Measurements from ENCODE around the gene SCTR.

The SCTR gene

GRCh38 chr2:119544075-119544938 is 20.0 kb upstream of the SCTR start, which contains the start of gene CFAP221:
CFAP221 (plus strand) TSS chr2:119544449; CDS start chr2:119546132, 1,683 bp downstream.
- 1% methylated on average over 88 of the region's 89 CpGs for WGBS
- H2AK5ac ChIP-seq (ENCODE audit: low read length, severe bottlenecking), result no peak within 1 kb of the TSS
- peak within 1 kb of the TSS; percentile 80 for H3K27ac ChIP-seq (ENCODE audit: low read length, poor library complexity, severe bottlenecking)
- no peaks in the 10 kb centered on the region for H3K79me1 ChIP-seq (replicated peaks; ENCODE audit: low read length, poor library complexity, severe bottlenecking)
- H3K27me3 ChIP-seq (ENCODE audit: control insufficient read depth in 1 of 2, insufficient read depth in 1 of 2, low read length in 2 of 2), result peaks cover 11 to 59% of the 10 kb centered on the region in 2 experiments
- H4K91ac ChIP-seq (ENCODE audit: low read length), result no peak within 1 kb of the TSS
- peak within 1 kb of the TSS in 1 of 2 experiments; percentile 67 for H3K18ac ChIP-seq (ENCODE audit: low read depth in 1 of 2, low read length in 2 of 2)
- peak within 1 kb of the TSS; percentile 74 to 77 for H3K4me3 ChIP-seq (ENCODE audit: insufficient read depth in 1 of 2, low read depth in 1 of 2, low read length in 2 of 2)
- H3K4me2 ChIP-seq (ENCODE audit: low read length, poor library complexity, severe bottlenecking), result peak within 1 kb of the TSS; percentile 93
- H2BK5ac ChIP-seq (ENCODE audit: low read depth, low read length, poor library complexity, severe bottlenecking), result peak within 1 kb of the TSS; percentile 66
- peak within 1 kb of the TSS; percentile 86 for H3K9ac ChIP-seq (ENCODE audit: low read length)
- H4K8ac ChIP-seq (ENCODE audit: low read length), result no peak within 1 kb of the TSS
- peaks cover 9% of the 10 kb centered on the region for H3K4me1 ChIP-seq (ENCODE audit: control insufficient read depth, insufficient read depth, low read depth, low read length)
- peak within 1 kb of the TSS; percentile 94 for H2AFZ ChIP-seq (ENCODE audit: low read depth, low read length)
- peak; percentile 69 for DNase-seq
- H2BK12ac ChIP-seq (ENCODE audit: low read length in 2 of 2), result no peak within 1 kb of the TSS
- H3K23ac ChIP-seq (ENCODE audit: low read length in 2 of 2), result peak within 1 kb of the TSS in 1 of 2 experiments; percentile 46
- no peaks in the 10 kb centered on the region for H3K9me3 ChIP-seq (ENCODE audit: control insufficient read depth, low read length)
- H2BK120ac ChIP-seq (ENCODE audit: low read depth, low read length), result no peak within 1 kb of the TSS
- no peak within 1 kb of the TSS for H2BK15ac ChIP-seq (ENCODE audit: low read depth, poor library complexity, severe bottlenecking)
- H3K36me3 ChIP-seq (ENCODE audit: control insufficient read depth in 1 of 2, insufficient read depth in 2 of 2, low read depth in 1 of 2, low read length in 2 of 2), result no peaks in the 10 kb centered on the region
- H3K14ac ChIP-seq (ENCODE audit: low read length in 2 of 2), result no peak within 1 kb of the TSS
- no peak within 1 kb of the TSS for H3K4ac ChIP-seq (ENCODE audit: low read depth in 1 of 2, low read length in 2 of 2)

GRCh38 chr2:119541476-119541875 is 17.2 kb upstream of the SCTR start:
- WGBS, result 80% methylated on average over 1 of the region's 2 CpGs
- no peaks in the 10 kb centered on the region for H3K79me1 ChIP-seq (replicated peaks; ENCODE audit: low read length, poor library complexity, severe bottlenecking)

GRCh38 chr2:119537792-119538191 is 13.5 kb upstream of the SCTR start:
- DNase-seq, result no peak
- Histone ChIP-seq H3K79me1 (replicated peaks; ENCODE audit: low read length, poor library complexity, severe bottlenecking) (no peaks in the 10 kb centered on the region), H2AFZ (ENCODE audit: low read depth, low read length) (no peak overlapping the region), H3K27me3 (ENCODE audit: control insufficient read depth in 1 of 2, insufficient read depth in 1 of 2, low read length in 2 of 2) (peaks cover 11 to 37% of the 10 kb centered on the region in 2 experiments), H3K14ac (ENCODE audit: low read length in 2 of 2) (no peak overlapping the region), H3K9ac (ENCODE audit: low read length) (no peak overlapping the region), H3K36me3 (ENCODE audit: control insufficient read depth in 1 of 2, insufficient read depth in 2 of 2, low read depth in 1 of 2, low read length in 2 of 2) (no peaks in the 10 kb centered on the region), H2BK12ac (ENCODE audit: low read length in 2 of 2) (no peak overlapping the region), H3K4ac (ENCODE audit: low read depth in 1 of 2, low read length in 2 of 2) (no peak overlapping the region), H2AK5ac (ENCODE audit: low read length, severe bottlenecking) (no peak overlapping the region), H3K4me2 (ENCODE audit: low read length, poor library complexity, severe bottlenecking) (no peak overlapping the region), H2BK15ac (ENCODE audit: low read depth, poor library complexity, severe bottlenecking) (no peak overlapping the region), H4K8ac (ENCODE audit: low read length) (no peak overlapping the region), H3K18ac (ENCODE audit: low read depth in 1 of 2, low read length in 2 of 2) (no peak overlapping the region), H3K23ac (ENCODE audit: low read length in 2 of 2) (no peak overlapping the region), H3K4me1 (ENCODE audit: control insufficient read depth, insufficient read depth, low read depth, low read length) (no peaks in the 10 kb centered on the region), H3K27ac (ENCODE audit: low read length, poor library complexity, severe bottlenecking) (no peak overlapping the region), H2BK120ac (ENCODE audit: low read depth, low read length) (no peak overlapping the region), H3K9me3 (ENCODE audit: control insufficient read depth, low read length) (peaks cover 25% of the 10 kb centered on the region), H4K91ac (ENCODE audit: low read length) (no peak overlapping the region), H2BK5ac (ENCODE audit: low read depth, low read length, poor library complexity, severe bottlenecking) (no peak overlapping the region), H3K4me3 (ENCODE audit: insufficient read depth in 1 of 2, low read depth in 1 of 2, low read length in 2 of 2) (no peak overlapping the region)

More at GRCh38 chr2:119541476-119541875, 17.2 kb upstream of the SCTR start:
- Histone ChIP-seq H2AK5ac (ENCODE audit: low read length, severe bottlenecking) (no peak overlapping the region), H2BK5ac (ENCODE audit: low read depth, low read length, poor library complexity, severe bottlenecking) (no peak overlapping the region), H4K91ac (ENCODE audit: low read length) (no peak overlapping the region), H3K36me3 (ENCODE audit: control insufficient read depth in 1 of 2, insufficient read depth in 2 of 2, low read depth in 1 of 2, low read length in 2 of 2) (no peaks in the 10 kb centered on the region), H3K9me3 (ENCODE audit: control insufficient read depth, low read length) (no peaks in the 10 kb centered on the region), H3K4me3 (ENCODE audit: insufficient read depth in 1 of 2, low read depth in 1 of 2, low read length in 2 of 2) (no peak overlapping the region), H3K23ac (ENCODE audit: low read length in 2 of 2) (no peak overlapping the region), H3K18ac (ENCODE audit: low read depth in 1 of 2, low read length in 2 of 2) (no peak overlapping the region), H3K4ac (ENCODE audit: low read depth in 1 of 2, low read length in 2 of 2) (no peak overlapping the region), H3K27me3 (ENCODE audit: control insufficient read depth in 1 of 2, insufficient read depth in 1 of 2, low read length in 2 of 2) (peaks cover 11 to 63% of the 10 kb centered on the region in 2 experiments), H2AFZ (ENCODE audit: low read depth, low read length) (no peak overlapping the region), H3K14ac (ENCODE audit: low read length in 2 of 2) (no peak overlapping the region), H2BK120ac (ENCODE audit: low read depth, low read length) (no peak overlapping the region), H3K4me1 (ENCODE audit: control insufficient read depth, insufficient read depth, low read depth, low read length) (peaks cover 7% of the 10 kb centered on the region), H3K9ac (ENCODE audit: low read length) (no peak overlapping the region), H3K27ac (ENCODE audit: low read length, poor library complexity, severe bottlenecking) (no peak overlapping the region), H2BK12ac (ENCODE audit: low read length in 2 of 2) (no peak overlapping the region), H3K4me2 (ENCODE audit: low read length, poor library complexity, severe bottlenecking) (no peak overlapping the region), H4K8ac (ENCODE audit: low read length) (no peak overlapping the region), H2BK15ac (ENCODE audit: low read depth, poor library complexity, severe bottlenecking) (no peak overlapping the region)
- DNase-seq, result no peak

- Histone ChIP-seq H3K9me3 (ENCODE audit: control insufficient read depth, low read length) (peaks cover 35% of the 10 kb centered on the region), H2AFZ (ENCODE audit: low read depth, low read length) (no peak overlapping the region), H2BK15ac (ENCODE audit: low read depth, poor library complexity, severe bottlenecking) (no peak overlapping the region), H4K8ac (ENCODE audit: low read length) (no peak overlapping the region), H3K9ac (ENCODE audit: low read length) (no peak overlapping the region), H3K4me2 (ENCODE audit: low read length, poor library complexity, severe bottlenecking) (no peak overlapping the region), H3K36me3 (ENCODE audit: control insufficient read depth in 1 of 2, insufficient read depth in 2 of 2, low read depth in 1 of 2, low read length in 2 of 2) (no peaks in the 10 kb centered on the region), H4K91ac (ENCODE audit: low read length) (no peak overlapping the region), H3K23ac (ENCODE audit: low read length in 2 of 2) (no peak overlapping the region), H3K4me3 (ENCODE audit: insufficient read depth in 1 of 2, low read depth in 1 of 2, low read length in 2 of 2) (no peak overlapping the region), H3K14ac (ENCODE audit: low read length in 2 of 2) (no peak overlapping the region), H3K27ac (ENCODE audit: low read length, poor library complexity, severe bottlenecking) (no peak overlapping the region), H2BK5ac (ENCODE audit: low read depth, low read length, poor library complexity, severe bottlenecking) (no peak overlapping the region), H2AK5ac (ENCODE audit: low read length, severe bottlenecking) (no peak overlapping the region), H3K27me3 (ENCODE audit: control insufficient read depth in 1 of 2, insufficient read depth in 1 of 2, low read length in 2 of 2) (peaks cover 11 to 30% of the 10 kb centered on the region in 2 experiments), H3K4me1 (ENCODE audit: control insufficient read depth, insufficient read depth, low read depth, low read length) (no peaks in the 10 kb centered on the region), H3K18ac (ENCODE audit: low read depth in 1 of 2, low read length in 2 of 2) (no peak overlapping the region), H3K79me1 (replicated peaks; ENCODE audit: low read length, poor library complexity, severe bottlenecking) (no peaks in the 10 kb centered on the region), H2BK120ac (ENCODE audit: low read depth, low read length) (no peak overlapping the region), H2BK12ac (ENCODE audit: low read length in 2 of 2) (no peak overlapping the region), H3K4ac (ENCODE audit: low read depth in 1 of 2, low read length in 2 of 2) (no peak overlapping the region)
- no peak for DNase-seq
- WGBS, result 47% methylated on average over 1 of the region's 1 CpG
Measured at GRCh38 chr2:119536707-119537106, 12.4 kb upstream of the SCTR start.

All from mesenchymal stem cell (in vitro differentiated cells and primary cell).